ENCODE data around the gene CYB561. TPM values are rescaled to one million over a fixed set of nuclear protein-coding genes. Genes with fewer than 3 reads are reported as not detected.

CYB561 gene
- total and polyA plus RNA-seq, 2 donors (not counting 1 experiment from before 2014, with no cell fraction given), result 3.5 to 4.9 TPM

- WGBS (ENCODE audit: insufficient coverage), result 79% methylated on average over 2 of the region's 12 CpGs
Observed at GRCh38 chr17:63447471-63448009, 1.4 kb upstream of the CYB561 start.

More at GRCh38 chr17:63447471-63448009, 1.4 kb upstream of the CYB561 start:
- intact Hi-C loops (cut with micrococcal nuclease), result loop anchor here (2.0 to 5.0 kb wide), 4 partner anchors 155 to 397 kb away; partner anchors contain the start of genes MAP3K3 and TACO1
- H3K9me3 ChIP-seq (ENCODE audit: control extremely low read depth in 1 of 3, control insufficient read depth in 2 of 3, insufficient read depth in 1 of 3, low read length in 2 of 3), result no peaks in the 10 kb centered on the region
- CTCF ChIA-PET, result interaction anchor here (1.4 to 2.9 kb wide), 3 partner anchors 22 to 165 kb away, joined by 5 to 13 read pairs (median 11); no protein-coding TSS in a partner anchor
- H3K4me1 ChIP-seq (ENCODE audit: control insufficient read depth in 2 of 2, insufficient read depth in 2 of 2, low read length in 2 of 2), result peaks cover 13 to 24% of the 10 kb centered on the region in 2 donors
- Mint-ChIP-seq H3K27ac (peak overlapping the region; percentile 56), H3K4me3 (peak overlapping the region; percentile 77), H3K9me3 (ENCODE audit: insufficient read depth) (no peaks in the 10 kb centered on the region), H3K4me1 (peaks cover 15% of the 10 kb centered on the region), H3K27me3 (peaks cover 6% of the 10 kb centered on the region)
- ATAC-seq (ENCODE audit: low read depth) (no peak), DNase-seq (no peak)
- peak overlapping the region; percentile 80 for H2AFZ ChIP-seq (ENCODE audit: insufficient read depth, low read depth, low read length, poor library complexity, severe bottlenecking)
- no peaks in the 10 kb centered on the region for H4K20me1 ChIP-seq (ENCODE audit: control insufficient read depth, insufficient read depth, low read length, poor library complexity, severe bottlenecking)
- no peaks in the 10 kb centered on the region for H3K79me2 ChIP-seq (ENCODE audit: control insufficient read depth, insufficient read depth, low read length)
- peak overlapping the region in 4 of 5 experiments; percentile 54 to 65 (median 61) for H3K4me3 ChIP-seq (ENCODE audit: control extremely low read depth in 1 of 5, extremely low read depth in 1 of 5, insufficient read depth in 1 of 5, low read depth in 2 of 5, low read length in 4 of 5)
- TF ChIP-seq EZH2 (IDR thresholded peaks at IDR 0.05; ENCODE audit: borderline replicate concordance, insufficient read depth, low read depth, low read length, poor library complexity, severe bottlenecking) (no peak), CTCF (IDR thresholded peaks at IDR 0.05) (no peak)
- POLR2A ChIA-PET, result no interaction called here
- no peak overlapping the region for H3K27ac ChIP-seq (ENCODE audit: low read length in 2 of 2)
- H3K4me2 ChIP-seq (replicated peaks; ENCODE audit: low read depth, low read length, poor library complexity, severe bottlenecking), result peak overlapping the region; percentile 98
- H3K36me3 ChIP-seq (replicated peaks in 1 of 2; ENCODE audit: control extremely low read depth in 1 of 2, control insufficient read depth in 1 of 2, extremely low read depth in 1 of 2, insufficient read depth in 2 of 2, low read length in 1 of 2), result no peaks in the 10 kb centered on the region
- H3K27me3 ChIP-seq (replicated peaks in 1 of 4; ENCODE audit: control extremely low read depth in 1 of 4, control insufficient read depth in 3 of 4, insufficient read depth in 4 of 4, low read length in 3 of 4), result peaks cover 0 to 2% (median 0%) of the 10 kb centered on the region in 4 experiments
- H3K9ac ChIP-seq (ENCODE audit: low read length), result peak overlapping the region; percentile 74
